IPS-NIHi7 (cell line): ENCODE data around the gene DLG4.

Experiments
- DNase-seq: peaks from one replicate; pipeline ENCODE4 v3.0.0; 2012; ENCODE audit warnings: mixed read lengths; ENCODE audit errors: extremely low spot score

The DLG4 gene

GRCh38 chr17:7229504-7229903 is 9.9 kb upstream of the DLG4 start:
- no peak for DNase-seq

DNA sequence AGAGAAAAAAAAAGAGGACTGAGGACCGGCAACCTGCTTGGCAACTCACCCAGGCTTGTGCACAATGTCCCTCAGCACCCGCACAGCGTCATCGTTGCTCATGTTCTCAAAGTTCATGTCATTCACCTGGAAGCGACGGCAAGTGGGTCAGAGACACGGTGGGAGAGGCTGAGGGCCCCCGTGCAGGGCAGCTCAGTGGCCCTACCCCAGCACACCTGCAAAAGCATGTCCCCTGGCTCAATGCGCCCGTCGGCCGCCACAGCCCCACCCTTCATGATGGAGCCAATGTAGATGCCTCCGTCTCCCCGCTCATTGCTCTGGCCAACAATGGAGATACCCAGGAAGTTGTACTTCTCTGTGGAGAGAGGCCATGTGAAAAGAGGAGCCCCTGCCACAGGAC is 9.3 kb upstream of the DLG4 start:
- no peak for DNase-seq

DNA sequence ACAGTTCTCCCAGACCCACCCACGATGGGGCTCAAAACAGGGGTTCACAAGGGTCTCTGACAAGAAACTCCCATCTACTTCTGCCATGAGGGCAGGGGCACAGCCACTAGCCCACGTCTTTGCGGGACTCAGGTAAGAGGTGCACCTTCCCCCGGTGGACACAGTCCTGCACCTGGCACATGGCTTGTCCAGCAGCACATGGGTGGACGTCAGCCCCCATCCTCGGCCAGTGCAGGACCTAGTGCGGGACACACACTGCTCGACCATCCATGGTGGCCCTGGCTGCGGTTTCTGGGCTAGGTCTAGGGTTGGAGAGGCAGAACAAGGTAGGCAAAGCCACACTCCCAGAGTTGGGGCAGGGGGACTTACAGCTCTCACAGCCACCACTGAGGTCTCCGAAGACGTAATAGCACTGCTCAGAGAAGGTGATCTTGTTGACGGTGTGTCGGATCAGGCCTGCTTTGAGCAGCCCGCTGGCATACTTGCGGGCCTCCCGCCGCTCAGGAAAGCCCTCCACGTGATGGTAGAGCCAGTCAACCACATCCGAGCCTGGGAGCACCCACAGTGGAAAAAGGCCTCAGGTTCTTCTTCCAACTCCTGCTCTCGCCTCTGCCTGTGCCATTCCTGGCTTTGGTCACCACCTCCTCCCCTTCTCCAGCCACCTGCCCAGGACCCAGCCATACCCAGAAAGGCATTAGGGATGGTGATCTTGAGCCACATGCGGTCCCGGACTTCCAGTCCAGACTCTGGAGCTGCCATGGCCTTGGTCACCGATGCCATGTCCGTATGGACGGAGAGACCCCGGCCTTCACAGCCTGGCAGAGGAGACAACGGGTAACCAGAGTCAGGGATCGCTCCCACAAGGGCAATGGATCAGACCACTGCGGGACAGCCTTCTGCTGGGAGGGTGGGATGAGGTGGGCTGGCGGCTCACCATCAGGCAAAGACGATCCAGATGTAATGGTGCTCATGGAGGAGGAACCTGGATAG is 7.4 kb upstream of the DLG4 start:
- no peak for DNase-seq

DNA sequence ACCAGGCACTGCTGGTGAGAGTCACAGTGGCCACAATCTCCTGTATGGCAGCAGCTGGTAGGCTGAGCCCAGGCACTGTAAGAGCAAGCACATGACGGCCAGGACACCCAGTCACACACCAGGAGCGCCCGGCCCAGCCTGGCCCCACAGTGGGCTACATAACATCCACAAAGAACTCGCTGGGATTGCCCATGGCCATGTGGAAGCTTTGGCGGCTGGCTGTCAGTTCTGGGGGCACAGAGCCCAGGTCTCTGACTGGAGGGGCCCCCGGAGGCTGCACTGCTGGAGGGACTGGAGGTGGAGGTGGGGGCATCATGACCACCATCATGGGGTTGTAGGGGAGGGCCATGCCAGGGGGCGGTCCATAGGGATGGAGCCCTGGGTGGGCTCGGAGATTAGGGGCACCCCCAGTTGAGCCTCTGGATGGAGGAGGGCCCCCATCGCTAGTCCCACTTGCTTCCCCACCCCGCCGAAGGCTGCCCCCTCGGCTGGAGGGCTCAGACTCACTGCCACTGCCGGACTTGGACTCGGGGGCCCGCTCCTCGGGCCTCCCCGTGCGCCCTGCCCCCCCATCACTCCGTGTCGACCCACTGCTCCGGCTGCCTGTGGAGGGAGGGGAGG is 6.2 kb upstream of the DLG4 start:
- DNase-seq: no peak

- DNase-seq: no peak
Measured at GRCh38 chr17:7224661-7225111, 5.0 kb upstream of the DLG4 start.

DNA sequence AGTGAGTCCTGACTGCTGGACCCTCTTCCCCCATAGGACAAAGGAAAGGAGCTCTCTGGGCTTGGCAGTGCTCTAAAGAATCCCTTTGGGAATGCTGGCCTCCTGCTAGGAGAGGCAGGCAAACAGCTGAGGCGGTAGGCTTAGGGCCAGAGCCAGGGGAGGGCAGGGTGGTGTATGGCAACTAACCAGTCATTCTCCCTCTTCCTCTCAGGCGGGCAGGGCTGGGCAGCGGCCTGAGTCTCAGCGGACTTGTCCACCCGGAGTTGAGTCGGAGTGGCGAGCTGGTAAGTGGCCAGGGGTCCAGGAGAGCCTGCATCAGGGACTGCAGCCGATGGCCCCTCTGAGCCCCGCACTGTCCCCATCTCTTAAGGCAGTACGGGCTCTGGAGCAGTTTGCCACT is 4.5 kb upstream of the DLG4 start:
- DNase-seq: no peak

DNA sequence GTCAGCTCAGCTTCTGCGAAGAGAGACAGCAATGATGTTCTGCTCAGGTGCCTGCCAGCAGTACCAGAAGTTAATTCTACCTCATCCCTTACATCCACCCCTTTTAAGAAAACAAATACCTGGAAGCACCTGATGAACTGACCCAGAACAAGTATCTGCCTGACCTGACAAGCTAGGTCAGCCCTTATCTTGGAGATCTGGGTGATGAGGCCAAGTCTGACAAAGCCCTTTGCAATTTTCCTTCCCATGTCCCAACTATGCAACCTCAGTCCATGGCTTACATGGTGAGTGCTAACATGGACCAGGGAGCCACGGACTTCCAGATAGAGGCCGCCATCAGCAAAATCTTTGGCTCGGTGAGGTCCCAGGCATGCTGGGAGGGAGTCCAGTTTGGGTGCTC is 3.7 kb upstream of the DLG4 start:
- DNase-seq: no peak

DNA sequence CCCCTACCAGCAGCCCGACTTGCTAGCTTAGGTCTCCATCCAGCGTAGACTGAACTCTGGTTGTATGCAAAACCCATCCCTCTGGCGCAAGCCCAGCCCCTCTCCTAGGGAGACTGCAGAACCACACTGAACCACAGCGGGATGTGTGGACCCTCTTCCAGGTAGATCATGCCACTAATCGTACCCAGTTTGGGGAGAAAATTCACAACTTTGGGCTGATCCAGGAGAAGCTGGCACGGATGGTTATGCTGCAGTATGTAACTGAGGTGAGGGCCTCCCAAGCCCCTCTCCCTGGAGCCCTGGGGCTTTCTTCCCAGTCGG is 3.3 kb upstream of the DLG4 start:
- DNase-seq: no peak

- DNase-seq: no peak
Measured at GRCh38 chr17:7222093-7222971, 2.7 kb upstream of the DLG4 start.

DNA sequence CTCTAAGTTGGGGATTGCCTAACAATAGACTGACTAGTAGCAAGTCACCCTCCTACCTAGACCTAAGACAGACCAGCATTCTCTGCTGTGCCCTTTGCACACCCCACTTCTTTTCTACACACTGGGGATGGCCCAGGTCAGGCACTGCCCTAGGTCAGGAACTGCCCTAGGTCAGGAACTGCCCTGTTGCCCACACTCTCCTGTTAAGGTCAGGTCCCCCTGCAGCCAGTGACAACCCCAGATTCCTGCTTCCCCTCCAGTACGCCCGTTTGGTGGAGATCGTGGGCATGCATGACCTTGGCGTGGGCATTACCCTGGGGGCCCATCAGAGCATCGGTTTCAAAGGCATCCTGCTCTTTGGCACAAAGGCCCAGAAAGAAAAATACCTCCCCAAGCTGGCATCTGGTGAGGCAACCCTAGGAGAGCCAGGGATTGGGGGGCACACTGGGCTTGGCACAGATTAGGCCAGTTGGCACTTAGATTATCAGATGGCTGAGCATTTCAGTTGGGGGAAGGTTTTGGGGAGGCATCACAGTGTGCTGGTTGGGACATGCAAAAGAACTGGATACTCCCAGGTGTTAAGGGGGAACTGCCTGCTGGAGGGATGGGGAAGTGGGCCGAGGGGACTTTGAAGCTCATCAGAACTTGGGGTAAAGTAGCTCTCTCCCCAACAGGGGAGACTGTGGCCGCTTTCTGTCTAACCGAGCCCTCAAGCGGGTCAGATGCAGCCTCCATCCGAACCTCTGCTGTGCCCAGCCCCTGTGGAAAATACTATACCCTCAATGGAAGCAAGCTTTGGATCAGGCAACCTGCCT is 1.8 kb upstream of the DLG4 start:
- no peak for DNase-seq

DNA sequence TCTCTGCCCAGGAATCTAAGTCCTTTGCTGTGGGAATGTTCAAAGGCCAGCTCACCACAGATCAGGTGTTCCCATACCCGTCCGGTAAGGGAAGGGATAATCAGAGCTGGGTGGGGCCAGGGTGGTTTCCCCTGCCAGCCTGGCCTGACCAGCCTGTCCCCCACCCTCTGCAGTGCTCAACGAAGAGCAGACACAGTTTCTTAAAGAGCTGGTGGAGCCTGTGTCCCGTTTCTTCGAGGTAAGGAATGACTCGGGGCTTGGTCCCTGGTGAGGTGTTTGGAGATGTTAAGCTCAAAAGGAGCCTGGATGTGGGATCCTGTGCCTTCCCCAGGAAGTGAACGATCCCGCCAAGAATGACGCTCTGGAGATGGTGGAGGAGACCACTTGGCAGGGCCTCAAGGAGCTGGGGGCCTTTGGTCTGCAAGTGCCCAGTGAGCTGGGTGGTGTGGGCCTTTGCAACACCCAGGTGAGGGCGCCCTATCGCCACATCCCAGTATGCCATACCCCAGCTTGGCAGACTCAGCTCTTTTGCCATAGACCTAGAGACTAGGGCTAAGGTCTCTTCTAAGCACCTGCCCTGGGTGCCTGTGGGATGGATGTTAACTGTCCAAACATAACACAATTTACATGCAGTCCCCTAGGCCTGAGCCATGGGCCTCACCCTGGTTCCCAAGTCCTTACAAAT is 1.1 kb upstream of the DLG4 start:
- DNase-seq: no peak

- no peak for DNase-seq
Measured at GRCh38 chr17:7219229-7219811, 316 bp downstream of the DLG4 start.

DNA sequence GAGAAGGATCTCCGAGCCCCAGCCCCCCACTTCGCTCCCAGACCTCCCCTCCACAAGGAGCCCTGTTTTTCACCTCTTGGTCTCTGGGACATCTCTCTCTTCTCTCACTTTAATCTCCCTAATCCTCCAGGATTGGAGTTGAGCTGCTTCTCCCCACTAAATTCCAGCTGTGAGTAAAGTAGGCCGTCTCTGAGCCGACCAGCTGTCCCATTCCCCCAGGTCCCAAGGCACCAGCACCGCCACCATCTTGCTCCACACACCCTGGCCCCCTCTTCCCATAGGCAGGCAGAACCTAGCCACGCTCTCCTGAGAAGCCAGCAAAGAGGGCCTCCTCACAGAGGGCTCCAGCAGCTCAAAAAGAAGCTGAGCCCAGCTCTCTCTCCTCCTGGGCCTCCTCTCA is 878 bp downstream of the DLG4 start:
- DNase-seq: no peak

DNA sequence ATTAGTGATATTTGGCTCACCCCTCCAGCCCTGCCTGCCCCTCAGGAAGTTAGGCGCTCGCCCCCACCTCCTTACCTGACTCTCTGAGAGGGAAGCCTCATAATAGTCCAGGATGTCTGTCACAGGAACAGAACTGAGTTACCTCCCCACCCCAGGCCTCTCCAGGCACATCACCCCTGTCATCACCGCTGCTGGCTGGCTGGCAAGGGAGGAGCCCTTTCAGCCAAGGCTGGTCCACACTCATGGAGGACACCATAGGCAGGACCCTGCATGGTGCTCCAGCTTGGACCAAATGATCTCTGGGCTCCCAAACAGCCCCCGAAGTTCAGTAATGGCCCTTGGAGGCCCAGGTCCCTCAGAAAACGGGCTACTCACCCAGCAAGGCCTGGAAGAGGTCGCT is 1.5 kb downstream of the DLG4 start:
- DNase-seq: no peak

DNA sequence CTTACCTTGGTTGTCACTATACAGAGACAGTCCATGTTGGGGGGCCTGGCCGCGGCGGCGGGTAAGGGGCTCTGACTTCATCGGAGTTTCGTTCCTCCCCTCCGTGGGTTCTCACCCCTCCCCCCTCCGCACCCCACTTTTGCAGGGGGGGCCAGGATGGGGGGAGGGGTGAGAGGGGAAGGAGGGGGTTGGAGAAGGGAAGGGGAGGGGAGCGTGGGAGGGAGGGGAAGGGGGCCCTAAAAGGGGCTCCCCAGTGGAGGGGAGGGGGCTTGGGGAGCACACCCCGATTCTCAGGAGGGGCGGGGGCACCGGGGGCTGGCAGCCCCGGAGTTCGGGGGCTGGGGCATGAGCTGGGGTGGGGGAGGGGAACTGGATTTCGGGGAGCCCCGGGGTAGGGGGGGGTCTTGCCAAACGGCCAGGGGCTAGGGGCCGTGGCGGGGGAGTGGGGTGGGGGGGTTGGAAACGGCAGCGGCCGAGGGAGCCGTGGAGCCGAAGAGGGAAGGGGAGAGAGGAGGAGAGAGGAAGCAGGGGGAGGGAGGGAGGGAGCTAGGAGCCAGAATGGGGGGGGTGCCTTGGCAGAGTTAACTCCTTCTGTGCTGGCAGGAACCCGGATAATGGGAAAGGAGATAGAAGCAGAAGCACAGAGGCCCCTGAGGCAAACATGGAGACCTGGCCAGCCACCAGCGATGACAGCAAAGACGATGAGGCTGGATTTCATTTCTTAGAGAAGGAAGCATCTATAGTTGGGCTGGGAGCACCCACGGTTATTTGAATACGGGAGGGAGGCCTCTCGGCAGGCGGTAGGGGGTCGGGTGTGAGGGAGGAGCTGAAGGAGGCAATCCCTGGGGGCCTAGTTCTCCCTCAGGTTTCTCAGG is 2.3 kb downstream of the DLG4 start:
- DNase-seq: no peak

DNA sequence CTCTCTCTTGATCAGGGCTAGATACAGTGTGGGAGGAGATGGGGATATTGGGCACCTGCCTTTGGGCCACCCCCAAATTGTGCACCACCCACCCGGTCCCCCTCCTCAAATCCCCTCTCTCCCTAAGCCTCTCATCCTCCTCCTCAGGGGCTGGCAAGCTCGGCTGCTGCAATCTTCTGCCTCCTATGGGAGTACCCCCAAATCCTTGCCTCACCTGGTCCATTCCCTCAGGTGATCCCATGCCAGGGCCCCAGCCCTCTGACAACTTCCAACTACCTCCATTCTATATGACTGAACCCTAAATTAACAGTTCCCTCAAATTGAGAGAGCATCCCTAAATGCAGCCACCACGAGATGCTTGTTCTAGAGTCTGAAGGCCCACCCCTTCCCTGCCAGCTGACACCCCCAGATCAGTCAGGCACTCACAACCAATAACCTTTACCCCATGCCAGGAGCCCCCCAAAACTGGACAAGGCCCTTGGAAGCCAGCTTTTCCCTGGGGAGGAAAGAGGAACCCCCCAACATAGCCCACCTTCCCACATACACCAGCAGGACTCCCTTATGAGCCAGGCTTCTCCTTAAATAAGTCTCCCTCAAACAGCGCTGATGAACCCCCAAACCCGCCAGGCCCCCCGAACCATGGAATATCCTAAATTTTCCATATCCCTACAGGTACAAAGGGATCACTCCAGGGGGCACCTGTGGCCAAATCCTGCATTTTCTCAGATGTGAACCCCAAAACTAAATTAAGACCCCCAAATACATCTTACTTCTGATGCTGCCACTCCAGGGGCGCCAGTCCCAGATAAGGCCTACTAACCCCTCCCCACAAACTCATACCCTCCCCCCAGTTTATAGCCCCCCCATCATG is 3.2 kb downstream of the DLG4 start:
- no peak for DNase-seq

DNA sequence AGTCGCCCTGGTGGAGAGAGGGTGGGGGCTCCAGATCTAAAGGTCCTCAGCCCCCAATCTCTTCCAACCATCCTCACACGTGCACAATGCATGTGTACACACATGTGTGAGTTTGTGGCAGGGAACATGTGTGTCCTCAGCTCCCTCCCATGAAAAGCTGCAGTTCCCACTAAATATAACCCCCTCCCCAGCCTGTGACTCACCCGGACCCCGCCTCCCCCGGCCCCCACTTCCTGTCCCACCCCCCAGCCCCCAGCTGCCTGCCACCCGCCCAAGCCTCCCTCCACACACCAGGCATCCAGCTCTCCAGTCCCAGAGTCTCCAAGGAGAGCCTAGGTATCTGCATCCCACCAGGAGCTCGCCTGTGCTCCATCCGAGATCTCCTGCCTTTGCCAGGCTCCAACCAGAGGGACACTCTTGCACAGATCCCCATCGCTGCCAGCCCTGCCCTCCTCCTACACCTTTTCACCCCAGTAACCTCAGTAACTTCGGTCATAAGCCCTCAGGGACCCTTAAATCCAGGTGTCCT is 3.9 kb downstream of the DLG4 start:
- DNase-seq: no peak

GRCh38 chr17:7215136-7215638 is 4.4 kb downstream of the DLG4 start:
- no peak for DNase-seq
